HuH-7.5 (cell line): ENCODE results near the gene EFHC1.
"Not testable (repeated sequence)": the region's sequence is repeated elsewhere in the genome, so short reads cannot be mapped to it uniquely, and the experiment has no call there.

ENCODE experiments used
- DNase-seq: peaks from one replicate; pipeline ENCODE4 v3.0.0; 2011; ENCODE audit warnings: low spot score

Gene EFHC1

GRCh38 chr6:52399511-52400312 is 20.4 kb upstream of the EFHC1 start:
- no peak for DNase-seq

DNA sequence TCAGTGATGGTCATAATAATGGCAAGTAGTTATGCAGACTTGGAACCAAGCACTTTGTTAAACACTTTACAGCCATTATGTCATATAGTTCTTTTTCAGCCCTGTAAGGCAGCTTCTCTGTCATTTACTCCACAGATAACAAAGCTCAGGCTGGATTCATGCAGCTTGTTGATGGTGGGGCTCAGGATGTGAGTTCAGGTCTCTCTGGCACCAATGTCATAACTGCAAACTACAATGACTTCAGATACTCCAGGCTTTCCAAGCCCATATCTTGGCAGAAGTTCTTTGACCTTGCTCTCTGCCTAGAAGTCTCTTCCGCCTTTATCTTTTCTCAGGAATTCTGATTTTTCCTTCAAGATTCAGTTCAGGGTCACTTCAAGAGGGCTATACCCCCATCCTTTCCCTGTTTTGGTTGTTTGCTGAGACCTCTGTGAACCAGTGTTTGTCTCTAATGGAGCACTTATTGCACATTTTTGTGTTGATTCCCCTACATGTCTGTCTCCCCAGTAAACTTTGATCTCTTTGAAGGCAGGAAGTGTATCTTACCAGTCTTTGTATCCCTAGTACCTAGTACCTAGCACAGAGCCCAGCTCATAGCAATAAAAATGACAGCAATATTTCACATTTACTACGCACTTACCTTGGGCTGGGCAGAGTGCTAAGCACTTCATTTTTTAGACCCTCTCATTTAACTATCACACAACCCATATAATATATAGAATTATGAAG is 19.7 kb upstream of the EFHC1 start:
- DNase-seq = no peak

DNA sequence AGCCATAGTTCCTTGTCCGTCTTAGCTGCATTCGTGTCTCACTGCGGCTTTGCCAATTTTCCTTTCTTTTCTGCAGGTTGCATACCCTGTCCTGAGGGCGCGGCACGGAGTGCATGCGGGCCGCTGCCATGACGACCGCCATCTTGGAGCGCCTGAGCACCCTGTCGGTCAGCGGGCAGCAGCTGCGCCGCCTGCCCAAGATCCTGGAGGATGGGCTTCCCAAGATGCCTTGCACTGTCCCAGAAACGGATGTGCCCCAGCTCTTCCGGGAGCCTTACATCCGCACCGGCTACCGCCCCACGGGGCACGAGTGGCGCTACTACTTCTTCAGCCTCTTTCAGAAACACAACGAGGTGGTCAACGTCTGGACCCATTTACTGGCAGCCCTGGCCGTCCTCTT is 17.1 kb upstream of the EFHC1 start:
- DNase-seq = no peak

DNA sequence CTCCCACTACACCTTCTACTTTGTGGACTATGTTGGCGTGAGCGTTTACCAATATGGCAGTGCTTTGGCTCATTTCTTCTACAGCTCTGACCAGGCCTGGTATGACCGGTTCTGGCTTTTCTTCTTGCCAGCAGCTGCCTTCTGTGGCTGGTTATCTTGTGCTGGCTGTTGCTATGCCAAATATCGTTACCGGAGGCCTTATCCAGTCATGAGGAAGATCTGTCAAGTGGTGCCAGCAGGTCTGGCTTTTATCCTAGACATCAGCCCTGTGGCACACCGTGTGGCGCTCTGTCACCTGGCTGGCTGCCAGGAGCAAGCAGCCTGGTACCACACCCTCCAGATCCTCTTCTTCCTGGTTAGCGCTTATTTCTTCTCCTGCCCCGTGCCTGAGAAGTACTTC is 16.5 kb upstream of the EFHC1 start:
- DNase-seq = no peak

GRCh38 chr6:52405243-52405642 is 14.9 kb upstream of the EFHC1 start:
- DNase-seq = no peak

DNA sequence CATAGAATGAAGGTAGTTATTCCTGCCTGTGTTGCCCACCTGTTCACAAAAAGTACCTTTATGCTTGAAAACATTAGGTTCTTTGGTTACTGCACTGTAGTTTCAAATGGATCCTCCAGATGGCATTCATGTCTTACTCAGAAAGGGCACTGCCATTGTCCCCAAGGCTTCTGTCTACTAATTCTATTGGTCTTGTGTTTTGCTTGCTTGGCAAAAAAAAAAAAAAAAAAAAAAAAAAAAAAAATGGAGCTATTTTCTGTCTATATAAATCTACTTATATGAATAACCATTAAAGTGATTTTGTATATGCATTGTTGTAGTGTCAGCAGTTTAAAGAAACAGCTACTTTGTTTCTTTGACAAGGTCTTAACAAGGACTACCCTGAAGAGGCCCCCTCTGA is 12.7 kb upstream of the EFHC1 start:
- DNase-seq = no peak

DNA sequence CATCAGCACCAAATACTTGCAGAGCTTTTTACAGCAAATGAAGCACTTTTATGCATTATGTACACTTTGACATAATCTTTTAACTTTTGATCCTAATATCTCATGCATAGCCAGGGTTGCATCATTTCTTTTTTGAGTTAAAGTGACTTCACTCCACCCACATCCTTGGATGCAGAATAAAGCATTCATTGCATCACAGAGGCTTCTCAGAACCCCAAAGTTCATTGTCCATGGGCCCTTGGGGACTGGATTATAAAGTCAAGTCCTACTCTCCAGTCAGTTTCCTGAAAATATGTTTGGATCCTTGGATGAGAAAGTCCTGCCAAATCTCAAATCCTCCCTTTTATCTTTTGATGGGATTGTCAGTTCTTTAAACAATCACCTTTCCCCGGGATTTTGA is 10.6 kb upstream of the EFHC1 start:
- DNase-seq = no peak

GRCh38 chr6:52410979-52411378 is 9.2 kb upstream of the EFHC1 start:
- no peak for DNase-seq

DNA sequence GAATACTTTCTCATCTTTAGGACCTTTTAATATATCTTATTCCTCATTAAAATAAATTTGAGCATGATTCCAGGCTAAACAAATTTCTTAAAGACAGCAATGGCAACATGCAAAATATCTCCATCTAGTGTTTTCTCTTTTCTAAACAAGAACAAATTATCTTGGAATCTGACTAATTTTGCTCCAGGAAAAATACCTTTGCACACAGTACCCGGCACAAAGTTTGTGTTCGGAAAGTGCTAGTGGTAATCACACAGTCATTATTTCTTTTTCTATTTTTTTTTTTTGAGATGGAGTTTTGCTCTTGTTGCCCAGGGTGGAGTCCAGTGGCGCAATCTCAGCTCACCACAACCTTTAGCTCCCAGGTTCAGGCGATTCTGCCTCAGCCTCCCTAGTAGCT is 8.2 kb upstream of the EFHC1 start:
- no peak for DNase-seq

- no peak for DNase-seq
Observed at GRCh38 chr6:52415333-52415732, 4.8 kb upstream of the EFHC1 start.

DNA sequence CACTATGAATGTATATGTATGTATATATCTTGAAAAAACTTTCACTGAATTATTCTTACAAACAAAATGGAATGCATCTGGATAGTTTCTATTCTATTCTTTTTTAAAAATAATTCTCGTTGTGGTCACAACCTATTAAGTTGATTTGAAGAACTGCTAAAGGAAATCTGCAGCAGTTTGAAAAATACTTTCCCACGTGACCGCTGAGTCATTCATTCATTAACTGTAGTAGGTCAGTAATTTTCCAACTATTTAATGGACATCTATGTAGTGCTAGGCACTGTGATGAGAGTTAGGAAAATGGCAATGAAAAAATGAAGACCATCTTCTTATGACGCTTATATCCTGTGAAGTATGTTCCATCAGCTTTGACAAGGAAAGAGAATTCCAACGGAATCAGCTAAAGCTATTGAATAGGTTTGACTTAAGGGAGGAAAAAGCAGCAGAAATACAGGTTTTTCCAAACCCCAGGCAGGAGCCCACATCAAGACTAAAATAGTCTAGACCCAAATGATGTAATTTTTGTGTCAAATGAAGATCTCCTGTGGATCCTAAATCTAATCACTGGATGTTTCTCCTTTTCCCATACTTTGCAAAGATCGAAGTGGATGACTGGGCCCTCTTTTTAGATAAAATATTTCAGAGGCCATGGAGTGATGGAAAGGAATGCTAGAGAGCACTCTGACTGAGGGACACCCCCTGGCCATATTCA is 4.1 kb upstream of the EFHC1 start:
- DNase-seq = no peak

DNA sequence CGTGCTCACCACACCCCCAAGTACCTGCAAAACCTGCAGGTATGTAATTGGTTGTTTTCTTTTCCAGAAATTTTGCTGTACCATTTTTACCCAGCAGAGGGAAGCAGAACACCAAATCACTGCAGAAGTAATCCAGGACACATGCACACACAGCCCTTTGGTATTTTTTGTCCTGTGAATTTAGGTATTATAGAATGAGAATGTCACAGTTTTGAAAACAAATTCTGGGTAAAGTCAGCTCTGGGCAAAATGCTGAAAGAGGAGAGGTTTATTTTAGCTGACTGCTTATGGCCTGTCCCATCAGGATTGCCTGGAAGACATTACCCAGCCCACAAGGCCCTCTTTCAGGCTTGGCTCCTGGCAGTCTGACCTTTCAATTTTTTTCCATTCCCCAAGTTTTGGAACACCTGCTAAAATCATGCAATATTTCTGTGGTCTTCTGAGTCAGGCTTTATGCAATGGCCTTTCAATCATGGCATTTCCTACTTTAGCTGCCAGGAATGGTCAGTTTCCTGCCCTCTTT is 3.5 kb upstream of the EFHC1 start:
- no peak for DNase-seq

DNA sequence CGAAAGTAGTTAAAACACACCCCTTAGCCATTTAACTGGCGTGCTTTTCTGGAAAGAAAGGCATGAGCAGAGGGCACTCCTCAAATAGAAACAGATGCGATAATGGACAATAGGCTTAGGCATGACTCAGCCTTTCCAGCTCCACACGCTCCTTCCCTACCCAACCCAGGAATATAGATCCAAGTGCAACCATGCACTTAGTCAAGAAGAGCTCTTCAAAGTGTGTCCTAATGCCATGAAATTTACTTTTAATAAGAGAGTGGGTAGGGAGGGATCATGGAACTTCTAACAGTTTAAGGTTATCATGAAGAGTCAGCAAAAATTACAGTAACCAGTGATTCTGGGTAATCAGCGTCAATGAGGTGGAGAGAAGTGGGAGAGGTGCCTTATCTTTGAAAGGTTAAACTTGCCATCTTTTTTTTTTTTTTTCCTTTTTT is 2.4 kb upstream of the EFHC1 start:
- no peak for DNase-seq

DNA sequence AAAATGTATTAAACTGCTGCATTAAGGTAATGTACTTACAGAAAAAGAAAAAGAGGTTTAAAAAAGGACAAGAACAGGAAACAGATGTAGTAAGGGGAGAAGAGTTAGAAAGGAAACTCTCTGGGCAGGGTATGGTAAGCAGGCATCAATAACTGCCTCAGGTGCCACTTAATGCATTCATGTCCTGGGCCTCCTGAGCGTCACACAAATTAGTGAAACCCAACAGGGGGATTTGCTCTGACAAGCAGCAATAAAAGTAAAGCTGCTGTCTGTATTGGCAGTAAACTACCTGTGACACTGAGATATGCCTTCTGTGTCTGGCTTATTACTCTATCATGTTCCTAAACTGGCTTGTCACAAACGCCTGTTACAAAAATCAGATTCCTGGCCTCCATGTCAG is 1.5 kb upstream of the EFHC1 start:
- no peak for DNase-seq

DNA sequence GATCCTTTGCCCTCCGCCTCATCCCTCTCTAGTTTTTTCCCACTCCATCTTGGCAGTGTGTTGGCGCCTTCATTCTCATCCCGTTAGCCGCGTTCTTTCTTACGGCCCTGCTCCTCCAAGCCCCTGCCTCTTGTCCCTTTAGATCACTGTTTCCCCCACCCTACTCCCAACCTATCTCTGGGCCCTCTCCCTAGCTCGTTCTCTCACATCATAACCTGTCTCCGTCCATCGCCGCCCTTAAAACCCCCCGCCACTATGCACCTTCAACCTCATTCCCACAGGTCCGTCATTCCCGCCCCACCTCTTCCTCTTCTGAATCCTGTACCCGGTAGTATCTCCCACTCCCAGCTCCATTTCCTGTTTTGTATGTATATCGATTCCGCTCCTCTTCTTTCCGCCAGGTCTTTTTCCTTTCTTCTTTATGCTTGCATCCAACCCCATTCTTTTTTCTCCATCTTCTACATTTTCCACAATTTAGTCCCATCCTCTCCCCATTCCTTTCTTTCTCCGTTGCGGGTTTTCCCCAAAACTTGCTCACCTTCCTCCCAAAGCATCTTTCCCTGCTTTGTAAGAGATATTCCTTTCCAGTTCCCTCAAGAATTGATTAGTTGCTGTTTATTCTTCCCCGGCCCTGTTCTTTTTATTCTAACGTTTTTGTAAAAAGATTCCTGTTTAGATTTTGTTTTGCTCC is 671 bp downstream of the EFHC1 start:
- DNase-seq = no peak

GRCh38 chr6:52422156-52422555 is 2.0 kb downstream of the EFHC1 start:
- no peak for DNase-seq

DNA sequence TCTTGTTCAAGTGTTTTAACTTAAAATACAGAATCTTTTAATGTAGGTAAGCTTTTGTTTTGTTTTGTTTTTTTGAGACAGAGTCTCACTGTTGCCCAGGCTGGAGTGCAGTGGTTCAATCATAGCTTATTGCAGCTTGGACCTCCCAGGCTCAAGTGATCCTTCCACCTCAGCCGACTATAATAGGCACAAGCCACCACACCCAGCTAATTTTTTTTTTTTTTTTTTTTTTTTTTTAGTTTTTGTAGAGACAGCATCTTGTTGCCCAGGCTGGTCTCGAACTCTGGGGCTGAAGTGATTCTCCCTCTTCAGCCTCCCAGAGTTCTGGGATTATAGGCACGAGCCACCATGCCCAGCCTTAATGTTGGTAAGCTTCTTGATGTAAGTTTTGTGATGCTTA is 3.3 kb downstream of the EFHC1 start:
- DNase-seq = no peak

DNA sequence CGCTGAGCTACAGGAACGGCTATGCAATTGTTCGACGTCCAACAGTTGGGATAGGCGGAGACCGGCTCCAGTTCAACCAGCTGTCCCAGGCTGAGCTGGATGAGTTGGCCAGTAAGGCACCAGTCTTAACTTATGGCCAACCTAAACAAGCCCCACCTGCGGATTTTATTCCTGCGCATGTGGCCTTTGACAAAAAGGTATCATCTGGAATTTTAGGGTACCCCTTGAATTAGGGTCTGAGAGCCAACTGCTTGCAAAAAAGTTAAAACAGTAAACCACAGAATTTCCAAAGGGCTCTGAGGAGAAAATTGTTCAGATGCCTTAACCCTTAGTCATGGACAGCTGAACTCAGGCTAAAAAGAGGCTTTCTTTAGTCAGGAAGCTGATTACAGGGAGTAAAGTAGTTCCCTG is 3.8 kb downstream of the EFHC1 start:
- no peak for DNase-seq

DNA sequence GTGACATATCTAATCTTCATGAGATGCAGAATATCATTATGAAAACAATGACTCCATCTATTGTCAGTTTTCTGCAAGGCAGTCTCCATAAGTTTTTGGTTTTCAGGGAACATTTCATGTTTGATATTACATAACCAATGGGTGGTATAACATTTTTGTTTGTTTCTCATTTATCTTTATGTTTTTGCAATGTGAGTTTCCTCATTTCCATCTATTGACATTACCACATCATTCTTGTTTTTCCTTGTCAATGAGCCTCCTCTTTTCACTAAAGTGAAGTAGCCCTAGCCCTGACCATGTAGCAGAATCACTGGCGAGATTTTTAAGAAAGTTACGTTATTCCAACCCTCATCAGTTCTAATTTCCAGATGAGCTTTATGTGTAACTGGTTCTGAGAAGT is 4.4 kb downstream of the EFHC1 start:
- no peak for DNase-seq

GRCh38 chr6:52426667-52427066 is 6.5 kb downstream of the EFHC1 start:
- DNase-seq = no peak

DNA sequence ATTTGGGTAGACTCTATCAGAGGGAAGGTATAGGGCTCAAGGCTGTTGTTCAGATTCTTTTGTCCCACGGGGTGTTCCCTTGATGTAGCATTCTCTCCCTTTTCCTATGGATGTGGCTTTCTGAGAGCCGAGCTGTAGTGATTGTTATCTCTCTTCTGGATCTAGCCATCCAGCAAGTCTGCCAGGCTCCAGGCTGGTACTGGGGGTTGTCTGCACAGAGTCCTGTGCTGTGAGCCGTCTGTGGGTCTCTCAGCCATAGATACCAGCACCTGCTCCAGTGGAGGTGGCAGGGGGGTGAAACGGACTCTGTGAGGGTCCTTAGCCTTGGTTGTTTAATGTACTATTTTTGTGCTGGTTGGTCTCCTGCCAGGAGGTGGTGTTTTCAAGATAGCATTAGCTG is 13.2 kb downstream of the EFHC1 start:
- DNase-seq = not testable (repeated sequence)

GRCh38 chr6:52435345-52435744 is 15.2 kb downstream of the EFHC1 start:
- no peak for DNase-seq
